T-helper 2 cell (primary cell): Measurements from ENCODE around the gene ITPR2.
A peak's percentile ranks its signal among the peaks of the same experiment; 100 is the strongest.

Experiments used
- DNase-seq, 5 experiments: peaks; one replicate each; pipeline versions ENCODE4 v3.0.0 to v3.0.0-alpha.2; 2012 to 2022

ITPR2 gene

GRCh38 chr12:26728205-26729050 is 104.6 kb downstream of the ITPR2 start:
- DNase-seq: no peak

GRCh38 chr12:26727482-26728204 is 105.4 kb downstream of the ITPR2 start:
- DNase-seq: no peak

GRCh38 chr12:26726956-26727355 is 106.0 kb downstream of the ITPR2 start:
- no peak for DNase-seq

GRCh38 chr12:26725276-26725916 is 107.6 kb downstream of the ITPR2 start:
- DNase-seq: no peak

- no peak for DNase-seq
These were observed 108.7 kb downstream of the ITPR2 start for GRCh38 chr12:26724309-26724702.

- DNase-seq: no peak
These were observed 109.3 kb downstream of the ITPR2 start for GRCh38 chr12:26723379-26724308.

- no peak for DNase-seq
These were observed 111.2 kb downstream of the ITPR2 start for GRCh38 chr12:26721800-26722199.

- DNase-seq: no peak
These were observed 113.1 kb downstream of the ITPR2 start for GRCh38 chr12:26719852-26720251.

GRCh38 chr12:26717757-26718156 is 115.2 kb downstream of the ITPR2 start:
- DNase-seq: no peak

GRCh38 chr12:26715232-26715631 is 117.8 kb downstream of the ITPR2 start:
- DNase-seq: no peak

- DNase-seq: no peak
These were observed 119.1 kb downstream of the ITPR2 start for GRCh38 chr12:26713885-26714383.

- no peak for DNase-seq
These were observed 120.1 kb downstream of the ITPR2 start for GRCh38 chr12:26712892-26713291.

- no peak for DNase-seq
These were observed 121.4 kb downstream of the ITPR2 start for GRCh38 chr12:26711569-26711968.

- no peak for DNase-seq
These were observed 121.9 kb downstream of the ITPR2 start for GRCh38 chr12:26711072-26711471.

GRCh38 chr12:26705851-26706250 is 127.1 kb downstream of the ITPR2 start:
- no peak for DNase-seq

GRCh38 chr12:26704684-26705460 is 128.1 kb downstream of the ITPR2 start:
- DNase-seq: no peak

- DNase-seq: no peak
These were observed 128.8 kb downstream of the ITPR2 start for GRCh38 chr12:26704214-26704613.

- DNase-seq: no peak
These were observed 130.3 kb downstream of the ITPR2 start for GRCh38 chr12:26702741-26703140.

- DNase-seq: peak in 1 of 5 experiments; percentile 48
These were observed 131.3 kb downstream of the ITPR2 start for GRCh38 chr12:26701604-26702215.

GRCh38 chr12:26700430-26700829 is 132.6 kb downstream of the ITPR2 start:
- DNase-seq: no peak

GRCh38 chr12:26699237-26699636 is 133.8 kb downstream of the ITPR2 start:
- no peak for DNase-seq
